K562 (cell line): Measurements from ENCODE around the gene CERS5. TPM values are rescaled to one million over a fixed set of nuclear protein-coding genes. Genes with fewer than 3 reads are reported as not detected.

Source experiments
- CGGBP1 ChIP-seq: fragments of 250-450 bp; sonication (Bioruptor Pico); IDR thresholded peaks from 2 replicates; pipeline ENCODE4 v1.9.0; 2021; ENCODE audit warnings: mild to moderate bottlenecking
- E2F4 ChIP-seq: sonication (generic); formaldehyde crosslinking; IDR thresholded peaks from 2 replicates; pipeline ENCODE4 v1.8.0; 2022; ENCODE audit warnings: mild to moderate bottlenecking, low read depth, missing genetic modification reagents
- E2F6 ChIP-seq, 2 experiments: IDR thresholded peaks; 2 replicates each; pipeline ENCODE4 v1.6.1; 2011; ENCODE audit warnings: borderline replicate concordance in 1 of 2, control low read depth in 1 of 2, low read depth in 1 of 2, low read length in 1 of 2, mild to moderate bottlenecking in 1 of 2, mixed read lengths in 1 of 2, moderate library complexity in 1 of 2; ENCODE audit not compliant: insufficient read depth in 1 of 2, insufficient read length in 1 of 2, poor library complexity in 1 of 2, severe bottlenecking in 1 of 2; ENCODE audit errors: extremely low read depth in 1 of 2
- ELF1 ChIP-seq: fragments of 200-800 bp; sonication (Bioruptor generic); IDR thresholded peaks from 2 replicates; pipeline ENCODE4 v1.6.1; 2016; ENCODE audit warnings: missing genetic modification characterization, missing compliant biosample characterization
- ESRRA ChIP-seq: fragments of 450-650 bp; IDR thresholded peaks from 2 replicates; pipeline ENCODE4 v1.6.1; 2014; ENCODE audit warnings: low read depth, mild to moderate bottlenecking, moderate library complexity, borderline replicate concordance
- FIP1L1 ChIP-seq: fragments of 200-400 bp; formaldehyde crosslinking; IDR thresholded peaks from 2 replicates; pipeline ENCODE4 v1.6.1; 2018; ENCODE audit warnings: mild to moderate bottlenecking, low read depth, low read length; ENCODE audit not compliant: poor library complexity, severe bottlenecking
- GATA2 ChIP-seq: sonication (generic); formaldehyde crosslinking; IDR thresholded peaks from 2 replicates; pipeline ENCODE4 v1.4.0; 2020; ENCODE audit warnings: mild to moderate bottlenecking, missing genetic modification reagents
- KLF13 ChIP-seq: fragments of 450-650 bp; IDR thresholded peaks from 2 replicates; pipeline ENCODE4 v1.6.1; 2016; ENCODE audit warnings: missing genetic modification characterization, low read depth, mild to moderate bottlenecking, missing compliant biosample characterization, moderate library complexity, borderline replicate concordance
- PKNOX1 ChIP-seq: fragments of 450-650 bp; IDR thresholded peaks from 2 replicates; pipeline ENCODE4 v1.6.1; 2016
- POLR2A ChIP-seq: fragments of 450-650 bp; conservative IDR thresholded peaks from 2 replicates; pipeline ENCODE4 v1.6.1; 2016
- POLR2H ChIP-seq: IDR thresholded peaks from 2 replicates; pipeline ENCODE4 v1.6.1; 2016; ENCODE audit warnings: missing genetic modification characterization, low read depth, mild to moderate bottlenecking, control low read depth, missing compliant biosample characterization, moderate library complexity
- RBBP5 ChIP-seq: fragments of 200-600 bp; sonication (generic); IDR thresholded peaks from 2 replicates; pipeline ENCODE4 v1.6.1; 2012; ENCODE audit warnings: borderline replicate concordance, mild to moderate bottlenecking, low read length, control low read depth, inconsistent platforms; ENCODE audit not compliant: insufficient read depth, poor library complexity, severe bottlenecking
- SAFB ChIP-seq: fragments of 200-400 bp; formaldehyde crosslinking; IDR thresholded peaks from 2 replicates; pipeline ENCODE4 v1.6.1; 2017; ENCODE audit warnings: low read depth, low read length, borderline replicate concordance
- SP1 ChIP-seq: sonication (generic); formaldehyde crosslinking; IDR thresholded peaks from 2 replicates; pipeline ENCODE4 v1.8.1; 2022; ENCODE audit warnings: mild to moderate bottlenecking, missing genetic modification reagents
- THRAP3 ChIP-seq: fragments of 450-650 bp; IDR thresholded peaks from 2 replicates; pipeline ENCODE4 v1.6.1; 2016; ENCODE audit warnings: mild to moderate bottlenecking, inconsistent platforms, borderline replicate concordance
- ZNF224 ChIP-seq: sonication (generic); formaldehyde crosslinking; IDR thresholded peaks from 2 replicates; pipeline ENCODE4 v1.8.0; 2022; ENCODE audit warnings: mild to moderate bottlenecking, missing genetic modification reagents
- ZNF253 ChIP-seq: fragments of 250-450 bp; sonication (Bioruptor Pico); conservative IDR thresholded peaks from 2 replicates; pipeline ENCODE4 v1.6.1; 2021; ENCODE audit warnings: mild to moderate bottlenecking
- ZNF384 ChIP-seq: IDR thresholded peaks from 2 replicates; pipeline ENCODE4 v1.6.1; 2012; ENCODE audit warnings: low read depth, low read length, improper control_type of control experiment
- polyA plus RNA-seq, 8 experiments: library from polyadenylated mRNA; depleted of rRNA in 4 of 8; stranded (reverse) in 5 of 8; unstranded in 3 of 8; fragments of >200 nt; fragmentation: Nextera tagmentation in 2 of 8; fragmentation: Illumina TruSeq in 1 of 8; extraction: Ambion mirVana in 2 of 8; extraction: Trizol in 1 of 8; gene quantifications; 2 replicates each; pipeline versions ENCODE4 v1.2.1 to v1.2.3, GENCODE V29; 2011 to 2014; ENCODE audit warnings: inconsistent platforms in 1 of 8, missing spikeins in 1 of 8
- total RNA-seq, 7 experiments: library from RNA; depleted of rRNA in 6 of 7; stranded (reverse); fragments of >200 nt in 6 of 7; fragmentation: Illumina TruSeq in 2 of 7; extraction: Trizol in 2 of 7; gene quantifications; 2 replicates each; pipeline versions ENCODE4 v1.2.1 to v1.2.3, GENCODE V29; 2011 to 2021; ENCODE audit warnings: low replicate concordance in 1 of 7

The CERS5 gene
- total and polyA plus RNA-seq, 9 of the 15 experiments (the other 6 are each of a cell fraction or from before 2014, with no cell fraction given) = 6.1 to 47.5 (median 17.8) TPM

GRCh38 chr12:50167049-50167828 lies at the start of gene CERS5 (continued):
- TF ChIP-seq RBBP5 = peak; percentile 91
- no peak for TF ChIP-seq GATA2 (CRISPR knock-in tag)
- no peak for TF ChIP-seq ZNF253 (CRISPR knock-in tag)
- no peak for TF ChIP-seq ZNF224 (CRISPR knock-in tag)
- peak; percentile 44; the same call in 1 of the 2 replicates for TF ChIP-seq SAFB
- TF ChIP-seq FIP1L1 = peak; percentile 71
- peak; percentile 74; the same call in 1 of the 2 replicates for TF ChIP-seq KLF13
- TF ChIP-seq E2F6 (IDR thresholded peaks at IDR 0.05; ENCODE audit: borderline replicate concordance in 1 of 2, extremely low read depth in 1 of 2, insufficient read depth in 1 of 2, insufficient read length in 1 of 2, low read depth in 1 of 2, low read length in 1 of 2, poor library complexity in 1 of 2, severe bottlenecking in 1 of 2) = peak in 1 of 2 experiments; percentile 42
- peak; percentile 31; the same call in 1 of the 2 replicates for TF ChIP-seq ELF1
- no peak for TF ChIP-seq E2F4 (CRISPR knock-in tag)
- peak; percentile 94 for TF ChIP-seq SP1
- peak; percentile 82 for TF ChIP-seq POLR2A
- 0 out of 2 replicates have a peak, but pooled peaks have one; percentile 9 for TF ChIP-seq ZNF384
- peak; percentile 22; the same call in 1 of the 2 replicates for TF ChIP-seq ESRRA
- TF ChIP-seq POLR2H = peak; percentile 71
- TF ChIP-seq THRAP3 = no peak
- TF ChIP-seq PKNOX1 = peak; percentile 55
- no peak for TF ChIP-seq CGGBP1 (CRISPR knock-in tag)
